RCC 7860 (cell line): ENCODE measurements around the gene ACSF3.

Source experiments
- DNase-seq: peaks from one replicate; pipeline ENCODE4 v3.0.0-alpha.2; 2015; ENCODE audit warnings: low spot score
- FAIRE-seq: peaks from 2 replicates; lab custom pipeline; 2012; peaks lifted over from hg19 to GRCh38; lab: Jason Lieb, UNC

The ACSF3 gene

DNA sequence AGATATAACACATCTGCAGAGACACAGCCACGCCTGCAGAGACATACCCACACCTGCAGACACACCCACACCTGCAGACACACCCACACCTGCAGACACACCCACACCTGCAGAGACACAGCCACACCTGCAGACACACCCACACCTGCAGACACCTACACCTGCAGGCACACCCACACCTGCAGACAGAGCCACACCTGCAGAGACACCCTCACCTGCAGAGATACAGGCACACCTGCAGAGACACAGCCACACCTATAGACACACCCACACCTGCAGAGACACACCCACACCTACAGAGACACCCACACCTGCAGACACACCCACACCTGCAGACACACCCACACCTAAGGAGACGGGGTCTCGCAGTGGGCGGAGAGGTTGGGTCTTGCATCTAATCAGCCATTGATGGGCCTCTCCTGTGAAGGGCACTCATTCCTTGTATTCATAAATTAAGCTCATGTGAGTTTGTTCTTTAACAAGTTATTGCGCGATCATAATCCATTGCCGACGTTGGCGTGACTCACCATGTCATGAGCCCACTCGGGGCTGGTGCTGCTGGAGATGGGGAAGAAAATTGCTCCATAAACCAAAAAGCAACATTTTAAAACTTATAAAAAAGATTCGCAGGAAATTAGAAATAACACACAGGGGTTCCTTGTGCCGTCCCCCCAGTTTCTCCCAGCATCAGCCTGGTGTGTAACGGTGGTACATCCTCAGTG is 49.0 kb downstream of the ACSF3 start:
- FAIRE-seq, result no peak
- no peak for DNase-seq

GRCh38 chr16:89143201-89143741 is 49.6 kb downstream of the ACSF3 start:
- DNase-seq, result no peak
- FAIRE-seq, result no peak

DNA sequence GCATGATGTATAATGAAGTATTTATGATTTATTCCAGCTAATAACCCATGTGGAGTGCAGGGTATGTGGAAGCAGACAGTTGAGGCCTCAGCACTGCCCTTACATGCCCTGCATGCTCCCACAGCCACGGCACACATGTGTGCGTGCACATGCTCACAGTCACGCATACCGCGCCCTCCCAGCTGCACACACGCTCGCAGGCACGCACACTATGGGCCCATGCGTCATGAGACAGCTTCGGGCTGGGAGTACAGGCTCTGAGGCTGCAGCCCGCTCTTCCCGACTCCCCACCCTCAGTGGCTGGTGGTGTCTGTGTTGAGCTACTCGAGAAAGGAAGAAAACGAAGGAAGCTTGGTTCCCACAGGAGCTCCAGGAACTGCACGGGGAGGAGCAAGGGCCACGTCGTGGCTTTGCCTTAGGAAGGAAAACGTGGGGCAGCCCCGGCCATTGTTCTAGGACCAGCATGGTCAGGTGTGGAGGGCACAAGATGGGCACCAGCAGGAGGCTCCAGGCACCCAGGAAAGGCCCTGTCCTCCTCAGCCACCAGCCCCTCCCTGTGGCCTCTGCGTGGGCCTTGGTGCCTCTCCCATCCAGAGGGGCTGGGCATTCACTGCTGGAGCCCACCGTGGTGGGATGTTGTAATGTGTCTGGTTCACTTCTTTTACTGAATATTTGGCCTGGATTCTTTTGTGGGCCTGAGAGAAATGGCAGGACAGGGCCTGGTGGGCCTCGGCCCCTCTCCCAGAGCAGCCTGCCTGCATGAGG is 50.4 kb downstream of the ACSF3 start:
- DNase-seq (no peak), FAIRE-seq (no peak)

DNA sequence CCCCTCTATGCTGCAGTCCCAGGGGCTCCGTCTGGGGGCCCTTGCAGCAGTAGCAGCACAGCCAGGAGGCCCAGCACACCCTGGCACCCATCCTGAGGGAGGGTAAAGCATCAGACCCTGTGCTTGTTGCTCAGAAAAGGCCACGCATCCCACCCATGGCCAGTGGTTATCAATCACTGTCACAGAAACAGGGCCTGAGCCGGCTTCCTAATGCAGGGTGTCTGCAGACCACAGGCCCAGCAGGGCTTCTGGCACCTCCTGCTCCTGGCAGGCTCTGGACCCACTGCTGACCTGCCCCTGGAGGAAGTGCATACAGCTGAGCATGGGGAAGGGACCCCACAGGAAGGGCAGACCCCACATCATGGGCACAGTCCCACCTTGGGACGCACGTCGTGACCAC is 51.0 kb downstream of the ACSF3 start:
- DNase-seq (no peak), FAIRE-seq (no peak)

- FAIRE-seq, result no peak
- DNase-seq, result no peak
These were observed 51.9 kb downstream of the ACSF3 start for GRCh38 chr16:89145406-89146161.

- FAIRE-seq (no peak), DNase-seq (no peak)
These were observed 52.8 kb downstream of the ACSF3 start for GRCh38 chr16:89146211-89147005.

DNA sequence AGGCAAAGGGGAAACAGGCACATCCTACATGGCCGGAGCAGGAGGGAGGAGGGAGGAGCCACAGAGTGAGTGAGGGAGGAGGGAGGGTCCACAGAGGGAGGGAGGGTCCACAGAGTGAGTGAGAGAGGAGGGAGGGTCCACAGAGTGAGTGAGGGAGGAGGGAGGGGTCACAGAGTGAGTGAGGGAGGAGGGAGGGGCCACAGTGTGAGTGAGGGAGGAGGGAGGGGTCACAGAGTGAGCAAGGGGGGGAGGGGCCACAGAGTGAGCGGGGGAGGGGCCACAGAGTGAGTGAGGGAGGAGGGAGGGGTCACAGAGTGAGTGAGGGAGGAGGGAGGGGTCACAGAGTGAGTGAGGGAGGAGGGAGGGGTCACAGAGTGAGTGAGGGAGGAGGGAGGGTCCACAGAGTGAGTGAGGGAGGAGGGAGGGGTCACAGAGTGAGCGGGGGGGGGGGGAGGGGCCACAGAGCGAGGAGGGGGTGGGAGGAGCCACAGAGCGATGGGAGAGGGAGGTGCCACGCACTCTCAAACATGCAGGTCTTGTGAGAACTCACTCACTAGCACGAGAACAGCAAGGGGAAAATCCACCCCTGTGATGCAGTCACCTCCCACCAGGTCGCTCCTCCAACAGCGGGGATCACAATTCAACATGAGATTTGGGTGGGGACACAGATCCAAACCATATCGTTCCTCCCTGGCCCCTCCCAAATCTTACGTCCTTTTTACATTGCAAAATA is 53.6 kb downstream of the ACSF3 start:
- FAIRE-seq (no peak), DNase-seq (no peak)

- no peak for DNase-seq
- FAIRE-seq, result no peak
These were observed 55.7 kb downstream of the ACSF3 start for GRCh38 chr16:89149386-89149785.

DNA sequence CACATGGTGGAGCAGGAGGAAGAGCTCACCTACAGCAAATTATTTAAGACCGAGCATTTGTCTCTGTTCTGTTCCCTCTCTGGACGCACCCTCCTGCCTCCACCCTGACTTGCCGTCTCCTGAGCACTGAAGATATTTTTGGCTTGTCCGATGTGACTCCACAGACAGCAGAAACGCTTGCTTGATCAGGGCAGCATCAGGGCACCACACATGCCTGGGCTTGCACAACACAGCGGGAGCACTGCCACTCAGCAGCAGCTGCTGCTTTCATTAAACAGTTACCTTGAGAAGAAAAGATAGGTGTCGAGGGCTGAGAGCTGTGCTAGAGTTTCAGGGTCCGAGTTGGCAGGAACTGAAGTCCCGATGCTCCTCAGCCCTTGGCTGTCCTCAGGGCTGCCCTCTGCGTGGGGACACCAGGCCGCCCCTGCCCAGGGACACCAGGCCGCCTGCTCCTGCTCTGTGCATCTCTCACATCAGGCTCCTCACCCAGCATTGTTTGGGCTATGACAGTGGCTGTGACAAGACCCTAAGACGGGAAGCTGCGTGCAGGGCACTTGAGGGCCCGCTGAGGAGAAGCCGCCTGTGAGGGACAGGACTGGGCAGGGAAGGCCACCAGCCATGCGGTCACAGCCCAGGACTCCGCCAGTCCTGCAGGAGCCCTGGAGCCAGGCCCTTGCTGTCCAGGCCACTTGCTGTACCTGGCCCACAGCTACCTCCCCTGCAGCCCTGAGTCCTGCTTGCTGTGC is 56.6 kb downstream of the ACSF3 start:
- FAIRE-seq, result no peak

DNA sequence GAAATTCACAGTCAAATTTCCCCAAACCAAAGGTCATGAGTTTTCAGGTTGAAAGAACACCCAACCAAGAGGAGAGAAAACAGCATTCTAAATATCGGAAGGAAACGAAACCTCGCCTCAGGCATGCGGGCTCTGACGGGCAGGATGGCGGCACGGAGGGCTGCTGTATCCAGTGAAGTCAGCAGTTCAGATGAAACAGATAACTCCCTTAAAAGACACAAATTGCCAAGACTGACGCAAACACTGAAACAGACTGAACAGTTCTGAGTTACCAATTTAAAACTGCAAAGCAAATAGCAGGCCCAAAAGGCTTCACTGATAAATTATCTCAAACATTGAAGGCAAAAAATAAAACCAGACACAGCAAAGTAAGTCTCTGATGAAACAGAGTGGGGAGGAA is 57.3 kb downstream of the ACSF3 start:
- no peak for FAIRE-seq
- no peak for DNase-seq

More for the DNA sequence above, 56.6 kb downstream of the ACSF3 start:
- no peak for DNase-seq

DNA sequence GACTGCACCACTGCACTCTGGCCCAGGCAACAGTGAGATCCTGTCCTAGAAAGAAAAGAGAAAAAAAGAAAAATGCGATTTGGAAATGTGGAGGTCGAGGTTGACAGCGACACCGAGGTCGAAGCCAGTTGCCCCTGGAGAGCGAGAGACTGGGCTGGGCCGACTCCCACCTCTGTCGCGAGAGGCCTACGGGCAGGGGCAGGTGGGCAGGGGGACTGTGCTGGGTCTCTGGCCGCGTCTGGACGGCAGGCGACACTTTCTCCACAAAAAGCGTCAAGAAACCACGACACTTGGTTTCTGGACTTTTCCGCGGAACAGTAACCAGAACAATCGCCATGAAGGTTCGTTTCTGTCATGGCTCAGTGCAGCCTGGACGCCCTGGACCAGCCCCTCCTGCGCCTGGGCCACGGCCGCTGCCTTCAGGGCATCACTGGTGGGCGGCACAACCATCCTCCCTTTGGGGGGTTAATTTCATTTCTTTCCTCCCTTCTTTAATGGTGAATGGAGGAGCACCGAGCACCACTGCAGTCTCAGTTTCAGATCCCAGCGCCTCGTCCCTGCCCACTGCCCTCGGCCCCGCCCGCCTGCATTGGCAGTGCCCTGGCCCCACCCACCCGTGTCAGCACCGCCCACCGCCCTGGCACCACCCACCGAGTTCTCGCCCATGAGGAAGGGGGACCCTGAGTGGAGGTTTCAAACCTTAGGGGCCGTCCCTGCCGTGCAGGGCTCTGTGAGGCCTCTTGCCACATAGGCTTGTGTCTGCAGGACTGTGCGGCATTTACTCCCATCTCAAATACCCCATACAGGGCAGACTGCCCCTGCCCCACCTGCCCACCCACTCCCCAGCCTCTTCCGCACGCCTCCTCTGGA is 59.4 kb downstream of the ACSF3 start:
- FAIRE-seq (no peak), DNase-seq (no peak)

- DNase-seq (no peak), FAIRE-seq (no peak)
These were observed 60.2 kb downstream of the ACSF3 start for GRCh38 chr16:89153848-89154271.

GRCh38 chr16:89154390-89155183 is 60.9 kb downstream of the ACSF3 start:
- no peak for DNase-seq

GRCh38 chr16:89155184-89155679 is 61.6 kb downstream of the ACSF3 start:
- DNase-seq (no peak), FAIRE-seq (no peak)

More at GRCh38 chr16:89154390-89155183, 60.9 kb downstream of the ACSF3 start:
- no peak for FAIRE-seq

DNA sequence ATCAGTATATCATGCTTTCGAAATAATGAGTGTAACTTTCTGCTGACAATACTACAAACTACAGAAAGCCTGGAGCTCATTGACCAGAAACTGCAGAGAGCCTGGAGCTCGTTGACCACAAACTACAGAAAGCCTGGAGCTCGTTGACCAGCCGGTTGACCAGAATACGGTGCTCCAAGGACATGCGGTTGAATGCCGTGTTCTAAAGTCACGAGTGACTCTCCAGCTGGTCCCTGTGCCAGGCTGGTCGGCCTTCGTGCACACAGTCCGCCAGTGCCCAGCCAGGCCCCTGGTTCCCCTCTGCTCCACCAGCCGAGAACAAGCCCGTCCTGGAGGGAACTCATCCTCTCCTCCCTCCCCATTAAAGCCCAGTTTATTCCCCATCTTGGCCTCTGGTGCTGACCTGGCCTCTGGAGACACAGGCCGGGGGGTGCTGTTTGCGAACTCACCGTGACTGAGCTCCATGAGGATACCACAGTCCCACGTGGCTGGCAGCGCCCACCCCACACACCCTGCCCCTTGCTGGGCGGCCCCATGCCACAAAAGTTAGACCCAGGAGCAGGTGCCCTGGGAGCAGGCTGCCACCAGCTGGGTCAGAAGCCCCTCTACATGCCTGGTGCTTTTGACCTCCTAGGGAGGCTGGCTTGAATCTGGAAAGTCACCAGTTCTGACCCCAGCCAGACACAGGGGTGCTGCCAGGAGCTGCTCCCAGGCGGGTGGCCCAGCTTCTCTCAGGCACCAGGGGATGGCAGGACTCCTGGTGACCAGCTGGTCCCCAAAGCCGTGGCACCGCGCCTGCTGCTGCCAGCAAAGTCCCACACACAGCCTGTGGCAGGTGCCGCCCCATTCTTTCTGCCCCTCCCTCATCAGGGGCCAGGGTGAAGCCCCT is 62.4 kb downstream of the ACSF3 start:
- no peak for FAIRE-seq
- DNase-seq, result no peak
